K562 (cell line): ENCODE results near the gene TMEM89.

ENCODE experiments used
- HNRNPL ChIP-seq: fragments of 200-400 bp; formaldehyde crosslinking; IDR thresholded peaks from 2 replicates; pipeline ENCODE4 v1.6.1; 2017; ENCODE audit warnings: low read depth, mild to moderate bottlenecking, low read length
- POLR2A ChIP-seq: fragments of 450-650 bp; conservative IDR thresholded peaks from 2 replicates; pipeline ENCODE4 v1.6.1; 2016
- PTBP1 ChIP-seq: fragments of 200-400 bp; formaldehyde crosslinking; IDR thresholded peaks from 2 replicates; pipeline ENCODE4 v1.6.1; 2017; ENCODE audit warnings: low read depth, low read length
- REST ChIP-seq, 2 experiments: fragments of 450-650 bp; formaldehyde crosslinking in 1 of 2; IDR thresholded peaks; 2 replicates each; pipeline versions ENCODE4 v1.4.0 to v1.6.1; 2014 to 2020; ENCODE audit warnings: mild to moderate bottlenecking in 2 of 2, borderline replicate concordance in 1 of 2, low read depth in 1 of 2
- TARDBP ChIP-seq: fragments of 450-650 bp; IDR thresholded peaks from 2 replicates; pipeline ENCODE4 v1.6.1; 2016
- ZFP1 ChIP-seq: fragments of 450-650 bp; formaldehyde crosslinking; IDR thresholded peaks from 2 replicates; pipeline ENCODE4 v1.4.0; 2020; ENCODE audit warnings: mild to moderate bottlenecking, mixed read lengths
- ZNF239 ChIP-seq: fragments of 250-450 bp; sonication (Bioruptor Pico); IDR thresholded peaks from 2 replicates; pipeline ENCODE4 v1.4.0; 2020; ENCODE audit warnings: mild to moderate bottlenecking
- ZNF639 ChIP-seq, 2 experiments: fragments of 200-800 bp in 1 of 2; sonication (Bioruptor generic) in 1 of 2; sonication (generic) in 1 of 2; formaldehyde crosslinking in 1 of 2; IDR thresholded peaks in 1 of 2; conservative IDR thresholded peaks in 1 of 2; 2 replicates each; pipeline versions ENCODE4 v1.5.0 to v1.6.1; 2016 to 2020; ENCODE audit warnings: missing compliant biosample characterization in 1 of 2, missing genetic modification characterization in 1 of 2, missing genetic modification reagents in 1 of 2
- TF ChIP-seq, protein P1 (sequence below): fragments of 250-450 bp; sonication (Bioruptor Pico); IDR thresholded peaks from 2 replicates; pipeline ENCODE4 v1.5.0; 2021; ENCODE audit warnings: mild to moderate bottlenecking, borderline replicate concordance
- TF ChIP-seq, protein P2 (sequence below), 3 experiments: IDR thresholded peaks in 2 of 3; conservative IDR thresholded peaks in 1 of 3; 2 replicates each; pipeline ENCODE4 v1.5.1; 2011 to 2012; ENCODE audit warnings: low read length in 3 of 3, mild to moderate bottlenecking in 3 of 3, control low read depth in 2 of 3, improper control_type of control experiment in 1 of 3, inconsistent platforms in 1 of 3, low read depth in 1 of 3, mixed read lengths in 1 of 3, moderate library complexity in 1 of 3; ENCODE audit not compliant: insufficient read depth in 2 of 3
- TF ChIP-seq, protein P3 (sequence below), 2 experiments: IDR thresholded peaks in 1 of 2; conservative IDR thresholded peaks in 1 of 2; 2 replicates each; pipeline ENCODE4 v1.6.1; 2016; ENCODE audit warnings: low read depth in 2 of 2, mild to moderate bottlenecking in 1 of 2, missing compliant biosample characterization in 1 of 2, missing genetic modification characterization in 1 of 2, moderate library complexity in 1 of 2

GRCh38 chr3:48614044-48614443 is 7.5 kb downstream of the TMEM89 start:
- TF ChIP-seq TARDBP (no peak), HNRNPL (no peak), ZNF239 (CRISPR knock-in tag) (no peak), ZFP1 (CRISPR knock-in tag) (no peak), REST (IDR thresholded peaks at IDR 0.05; ENCODE audit: borderline replicate concordance) (no peak), REST (CRISPR knock-in tag; IDR thresholded peaks at IDR 0.05; ENCODE audit: low read depth) (no peak), PTBP1 (no peak), POLR2A (no peak), ZNF639 (CRISPR knock-in tag; conservative IDR thresholded peaks at IDR 0.05 in 1 of 2, IDR thresholded peaks at IDR 0.05 in 1 of 2) (no peak)
- TF ChIP-seq, protein P1, sequence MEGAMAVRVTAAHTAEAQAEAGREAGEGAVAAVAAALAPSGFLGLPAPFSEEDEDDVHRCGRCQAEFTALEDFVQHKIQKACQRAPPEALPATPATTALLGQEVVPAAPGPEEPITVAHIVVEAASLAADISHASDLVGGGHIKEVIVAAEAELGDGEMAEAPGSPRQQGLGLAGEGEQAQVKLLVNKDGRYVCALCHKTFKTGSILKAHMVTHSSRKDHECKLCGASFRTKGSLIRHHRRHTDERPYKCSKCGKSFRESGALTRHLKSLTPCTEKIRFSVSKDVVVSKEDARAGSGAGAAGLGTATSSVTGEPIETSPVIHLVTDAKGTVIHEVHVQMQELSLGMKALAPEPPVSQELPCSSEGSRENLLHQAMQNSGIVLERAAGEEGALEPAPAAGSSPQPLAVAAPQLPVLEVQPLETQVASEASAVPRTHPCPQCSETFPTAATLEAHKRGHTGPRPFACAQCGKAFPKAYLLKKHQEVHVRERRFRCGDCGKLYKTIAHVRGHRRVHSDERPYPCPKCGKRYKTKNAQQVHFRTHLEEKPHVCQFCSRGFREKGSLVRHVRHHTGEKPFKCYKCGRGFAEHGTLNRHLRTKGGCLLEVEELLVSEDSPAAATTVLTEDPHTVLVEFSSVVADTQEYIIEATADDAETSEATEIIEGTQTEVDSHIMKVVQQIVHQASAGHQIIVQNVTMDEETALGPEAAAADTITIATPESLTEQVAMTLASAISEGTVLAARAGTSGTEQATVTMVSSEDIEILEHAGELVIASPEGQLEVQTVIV, result no peak
- TF ChIP-seq, protein P2, sequence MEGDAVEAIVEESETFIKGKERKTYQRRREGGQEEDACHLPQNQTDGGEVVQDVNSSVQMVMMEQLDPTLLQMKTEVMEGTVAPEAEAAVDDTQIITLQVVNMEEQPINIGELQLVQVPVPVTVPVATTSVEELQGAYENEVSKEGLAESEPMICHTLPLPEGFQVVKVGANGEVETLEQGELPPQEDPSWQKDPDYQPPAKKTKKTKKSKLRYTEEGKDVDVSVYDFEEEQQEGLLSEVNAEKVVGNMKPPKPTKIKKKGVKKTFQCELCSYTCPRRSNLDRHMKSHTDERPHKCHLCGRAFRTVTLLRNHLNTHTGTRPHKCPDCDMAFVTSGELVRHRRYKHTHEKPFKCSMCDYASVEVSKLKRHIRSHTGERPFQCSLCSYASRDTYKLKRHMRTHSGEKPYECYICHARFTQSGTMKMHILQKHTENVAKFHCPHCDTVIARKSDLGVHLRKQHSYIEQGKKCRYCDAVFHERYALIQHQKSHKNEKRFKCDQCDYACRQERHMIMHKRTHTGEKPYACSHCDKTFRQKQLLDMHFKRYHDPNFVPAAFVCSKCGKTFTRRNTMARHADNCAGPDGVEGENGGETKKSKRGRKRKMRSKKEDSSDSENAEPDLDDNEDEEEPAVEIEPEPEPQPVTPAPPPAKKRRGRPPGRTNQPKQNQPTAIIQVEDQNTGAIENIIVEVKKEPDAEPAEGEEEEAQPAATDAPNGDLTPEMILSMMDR (IDR thresholded peaks at IDR 0.05 in 2 of 3, conservative IDR thresholded peaks at IDR 0.05 in 1 of 3; ENCODE audit: insufficient read depth in 2 of 3, low read depth in 1 of 3, low read length in 3 of 3), result no peak
- TF ChIP-seq, protein P3, sequence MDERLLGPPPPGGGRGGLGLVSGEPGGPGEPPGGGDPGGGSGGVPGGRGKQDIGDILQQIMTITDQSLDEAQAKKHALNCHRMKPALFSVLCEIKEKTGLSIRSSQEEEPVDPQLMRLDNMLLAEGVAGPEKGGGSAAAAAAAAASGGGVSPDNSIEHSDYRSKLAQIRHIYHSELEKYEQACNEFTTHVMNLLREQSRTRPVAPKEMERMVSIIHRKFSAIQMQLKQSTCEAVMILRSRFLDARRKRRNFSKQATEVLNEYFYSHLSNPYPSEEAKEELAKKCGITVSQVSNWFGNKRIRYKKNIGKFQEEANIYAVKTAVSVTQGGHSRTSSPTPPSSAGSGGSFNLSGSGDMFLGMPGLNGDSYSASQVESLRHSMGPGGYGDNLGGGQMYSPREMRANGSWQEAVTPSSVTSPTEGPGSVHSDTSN (CRISPR knock-in tag; IDR thresholded peaks at IDR 0.05; ENCODE audit: low read depth), result no peak
- TF ChIP-seq, protein P3 (tag; conservative IDR thresholded peaks at IDR 0.05; ENCODE audit: low read depth), result no peak
